HG02571 (cell line): ENCODE data around the gene RNF5.
"Not testable (repeated sequence)": the region's sequence is repeated elsewhere in the genome, so short reads cannot be mapped to it uniquely, and the experiment has no call there.

Experiments used
- ATAC-seq: cut with Tn5 transposase; IDR thresholded peaks from one replicate; pipeline ENCODE4 v1.9.1; 2021; ENCODE audit warnings: mild to moderate bottlenecking, moderate library complexity; ENCODE audit not compliant: unreplicated experiment

The RNF5 gene

DNA sequence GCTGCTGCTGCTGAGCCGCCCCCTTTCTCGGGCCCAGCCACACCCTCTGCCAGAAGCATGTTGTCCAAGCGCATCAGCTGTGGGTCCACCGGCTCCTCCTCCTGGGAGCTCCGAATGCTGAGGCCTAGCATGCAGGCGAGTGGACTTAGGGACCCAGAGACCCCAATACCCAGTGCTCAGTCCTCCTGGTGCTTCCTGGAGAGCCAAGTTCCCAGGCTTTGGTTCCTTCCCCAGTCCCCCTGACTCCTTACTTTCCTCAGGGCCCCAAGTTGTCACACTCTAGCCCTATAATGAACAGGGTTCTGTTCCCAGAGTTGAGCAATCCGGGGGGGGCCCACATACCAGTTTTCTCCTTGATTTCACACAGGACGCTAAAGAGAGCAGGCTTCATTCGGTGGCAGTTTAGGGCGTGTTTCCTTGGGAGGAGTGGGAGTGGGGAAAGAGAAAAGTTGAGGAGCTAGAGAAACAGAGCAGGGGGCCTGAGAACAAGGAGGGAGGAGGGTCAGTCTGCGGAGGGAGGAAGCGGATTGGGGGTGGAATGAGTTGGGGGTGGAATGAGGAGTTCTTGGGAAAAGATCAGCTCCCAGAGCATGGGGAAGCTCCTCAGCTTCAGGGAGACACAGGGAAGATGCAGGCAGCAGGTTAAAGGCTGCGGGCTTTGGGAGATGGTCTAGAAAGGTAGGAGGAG lies 10.3 kb downstream of the RNF5 start:
- no peak for ATAC-seq

DNA sequence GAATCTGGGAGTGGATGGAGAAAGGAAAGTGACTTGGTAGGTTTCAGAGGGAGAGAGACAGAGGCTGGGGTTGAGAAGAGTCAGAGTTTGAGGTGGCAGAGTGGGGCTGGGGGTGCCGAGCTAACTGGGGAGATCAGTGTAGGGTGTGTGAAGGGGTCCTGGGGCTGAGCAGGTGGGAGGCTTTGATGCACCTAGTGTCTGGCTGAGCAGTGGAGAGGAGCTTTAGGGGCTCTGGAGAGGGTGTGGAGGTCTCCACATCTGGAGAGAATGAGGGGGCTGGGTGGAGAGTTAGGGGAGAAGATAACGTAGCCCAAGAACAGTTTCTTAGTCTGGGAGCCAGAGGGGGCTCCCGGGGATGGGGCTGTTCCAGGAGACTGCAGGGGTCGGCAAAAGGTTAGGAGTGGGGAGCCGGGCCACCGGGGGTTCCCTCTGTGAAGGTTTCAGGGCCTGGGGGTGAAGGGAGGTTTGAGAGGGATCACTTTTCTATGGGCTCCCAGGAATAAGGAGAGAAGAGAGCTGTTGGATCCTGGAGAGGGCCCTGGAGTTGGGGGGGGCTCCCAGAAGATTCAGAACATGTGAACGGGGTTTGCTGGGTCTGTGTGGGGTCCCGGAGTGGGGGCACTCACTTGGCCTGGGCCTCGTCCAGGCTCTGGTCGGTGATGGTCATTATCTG lies 11.0 kb downstream of the RNF5 start:
- ATAC-seq = no peak

DNA sequence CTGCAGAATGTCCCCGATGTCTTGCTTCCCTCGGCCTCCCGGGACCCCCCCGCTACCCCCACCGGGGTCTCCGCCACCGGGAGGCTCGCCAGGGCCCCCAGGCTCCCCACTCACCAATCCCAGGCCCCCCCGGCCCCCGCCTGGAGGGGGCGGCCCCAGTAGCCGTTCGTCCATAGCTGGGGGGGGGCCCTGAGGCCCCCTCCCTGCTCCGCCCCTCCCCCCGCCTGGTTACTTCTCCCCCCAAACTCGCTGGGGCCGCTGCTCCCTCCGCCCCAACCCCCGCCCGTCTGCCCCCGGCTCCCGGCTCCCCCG lies 11.5 kb downstream of the RNF5 start:
- ATAC-seq = no peak

DNA sequence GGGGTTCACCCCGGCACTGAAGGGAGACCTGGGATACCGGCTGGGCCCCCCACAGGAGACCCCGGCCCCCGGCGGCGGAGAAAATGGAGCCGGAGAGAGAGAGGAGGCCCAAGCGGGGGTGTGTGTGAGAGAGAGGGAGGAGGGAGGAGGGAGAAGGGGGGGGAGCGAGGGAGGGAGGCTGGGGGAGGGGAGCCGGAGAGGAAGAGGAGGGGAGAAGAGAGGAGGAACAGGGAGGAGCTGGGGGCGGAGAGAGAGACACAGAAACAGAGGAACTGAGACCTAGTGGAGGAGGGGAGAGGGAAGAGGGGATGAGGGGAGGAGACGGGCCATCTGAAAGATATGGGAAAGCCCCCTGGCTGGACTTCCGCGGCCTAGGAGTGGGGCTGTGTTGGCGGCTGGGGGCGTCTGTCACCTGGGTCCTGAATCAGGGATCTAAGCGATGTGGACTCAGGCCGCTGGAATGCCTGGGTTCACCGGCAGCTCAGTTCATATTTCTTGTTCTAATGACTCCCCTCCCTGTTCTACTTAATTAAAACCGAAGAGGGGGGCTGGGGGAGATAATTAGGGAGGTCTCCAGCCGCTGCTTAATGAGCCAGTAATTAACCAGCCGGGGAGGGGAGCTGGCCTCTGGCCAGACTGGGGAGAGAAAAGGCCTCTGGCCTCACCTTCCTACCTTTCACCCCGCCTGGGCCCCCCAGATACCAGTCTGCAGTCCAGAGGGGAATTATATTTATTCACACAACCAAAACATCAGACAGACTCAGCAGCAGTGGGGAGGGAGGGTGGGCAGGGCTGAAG lies 12.0 kb downstream of the RNF5 start, which contains the start of gene PBX2:
PBX2 (minus strand) TSS at position 149 of the 798 bp plus-strand sequence. CDS start 287 bp downstream, outside the sequence.
- peak; percentile 59 for ATAC-seq

DNA sequence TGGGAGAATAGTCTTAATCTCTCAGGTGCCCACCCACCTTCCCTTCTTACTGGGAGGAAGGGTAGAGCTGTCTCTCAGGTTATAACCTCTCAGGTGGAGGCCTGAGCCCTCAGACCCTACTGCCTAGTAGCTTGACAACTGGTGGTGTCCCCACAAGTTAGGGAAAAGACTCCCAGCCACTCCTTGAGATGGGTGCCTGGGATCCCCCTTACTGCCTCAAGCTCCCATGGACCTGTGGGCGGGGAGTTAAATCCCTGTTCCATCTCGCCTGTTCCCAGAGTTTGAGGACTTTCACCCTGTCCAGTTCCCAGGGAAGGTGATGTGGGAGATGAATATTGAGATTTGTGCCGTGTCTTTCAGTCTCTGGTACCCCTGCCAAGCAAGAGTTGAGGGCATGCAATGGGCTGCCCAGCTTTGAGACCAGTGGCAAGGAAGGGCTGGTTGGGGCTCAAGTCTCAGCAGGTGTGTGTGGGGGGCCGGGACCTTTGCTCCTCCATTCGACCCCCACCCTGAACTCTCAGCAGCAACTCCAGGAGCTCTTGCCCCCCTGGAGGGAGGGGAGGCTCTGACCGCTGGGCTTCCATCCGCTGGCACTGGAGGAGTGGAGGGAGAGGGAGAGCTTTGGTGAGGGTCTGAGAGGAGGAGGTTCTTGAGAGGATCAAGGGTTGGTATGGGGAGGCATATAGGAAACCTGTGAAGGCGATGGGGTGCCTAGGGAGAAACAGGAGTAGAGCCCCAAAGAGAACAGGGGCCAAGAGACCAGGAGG lies 12.9 kb downstream of the RNF5 start:
- ATAC-seq = no peak

DNA sequence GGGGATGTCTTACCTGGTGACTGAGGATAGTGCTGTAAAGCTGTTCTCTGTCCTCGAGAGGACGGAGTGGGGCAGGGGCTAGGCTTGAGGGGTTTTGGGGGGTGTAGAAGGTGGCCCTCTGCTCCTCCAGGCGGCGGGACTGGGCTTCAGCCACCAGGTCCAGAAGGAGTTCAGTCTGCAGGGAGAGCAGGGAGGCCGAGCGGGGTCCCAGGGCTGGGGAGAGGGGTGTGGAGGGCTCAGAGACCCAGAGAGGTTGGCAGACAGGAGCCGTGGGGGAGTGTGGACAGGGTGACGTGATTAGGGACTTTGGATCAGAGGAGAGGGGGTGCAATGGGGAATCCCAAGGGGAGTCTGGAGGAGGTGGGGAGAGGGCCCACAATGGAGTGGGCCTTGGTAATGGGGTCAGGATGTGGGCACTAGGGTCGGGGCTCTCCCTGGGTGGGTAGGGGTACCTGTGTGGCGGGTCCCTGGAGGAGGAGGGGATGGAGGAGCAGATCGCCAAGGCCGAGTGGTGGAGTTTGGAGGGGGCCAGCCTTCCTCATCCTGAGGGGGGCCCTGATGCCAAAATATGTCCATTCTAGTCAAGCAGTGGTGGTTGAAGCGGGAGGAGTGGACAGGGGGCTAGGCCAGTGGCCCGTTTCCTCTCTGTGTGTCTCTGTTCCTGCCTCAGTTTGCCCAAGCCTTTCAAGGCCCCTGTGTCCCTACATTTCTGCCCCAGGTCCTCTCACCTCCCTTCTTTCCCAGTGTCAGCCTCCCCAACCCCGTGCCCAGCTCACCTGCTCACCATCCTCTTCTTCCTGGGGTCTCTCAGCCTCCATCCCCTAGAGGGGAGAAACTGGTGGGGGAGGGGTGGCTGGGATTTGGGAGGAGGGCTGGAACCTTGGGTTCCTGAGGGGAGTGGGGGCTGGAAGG lies 13.7 kb downstream of the RNF5 start:
- ATAC-seq = no peak

DNA sequence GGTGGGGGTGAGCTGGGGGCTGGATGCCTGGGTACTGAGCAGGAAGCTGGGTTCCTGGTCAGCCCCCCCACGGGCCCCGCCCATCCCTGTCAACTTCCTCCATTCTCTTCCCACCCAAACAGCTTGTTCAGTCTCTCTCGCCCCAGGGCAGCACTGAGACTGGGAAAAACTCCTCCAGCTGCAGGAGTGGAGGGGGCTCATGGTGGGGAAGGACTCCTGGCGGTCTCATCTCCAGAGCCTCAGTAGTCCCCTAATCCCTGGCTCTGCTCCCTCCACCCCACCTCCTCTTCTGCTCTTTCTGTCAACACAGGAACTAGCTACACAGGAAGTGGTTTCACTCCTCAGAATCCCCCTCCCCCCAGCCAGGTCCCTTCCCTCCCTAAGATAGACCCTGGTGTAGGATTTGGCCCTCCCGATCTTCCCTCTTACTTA lies 14.4 kb downstream of the RNF5 start, which contains the start of gene GPSM3:
GPSM3 (minus strand) TSS at position 36 of the 432 bp plus-strand sequence. CDS start 130 bp downstream, outside the sequence.
- ATAC-seq = no peak

DNA sequence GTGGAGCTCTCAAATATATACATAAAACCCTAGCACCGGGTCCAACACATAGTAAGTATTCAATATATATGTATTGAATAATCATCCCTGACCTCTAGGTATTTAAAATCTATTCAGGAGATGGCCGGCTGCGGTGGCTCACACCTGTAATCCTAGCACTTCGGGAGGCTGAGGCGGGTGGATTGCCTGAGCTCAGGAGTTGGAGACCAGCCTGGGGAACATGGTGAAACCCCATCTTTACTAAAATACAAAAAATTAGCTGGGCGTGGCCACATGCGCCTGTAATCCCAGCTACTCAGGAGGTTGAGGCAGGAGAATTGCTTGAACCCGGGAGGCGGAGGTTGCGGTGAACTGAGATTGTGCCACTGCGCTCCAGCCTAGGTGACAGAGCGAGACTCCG lies 14.9 kb downstream of the RNF5 start:
- not testable (repeated sequence) for ATAC-seq

DNA sequence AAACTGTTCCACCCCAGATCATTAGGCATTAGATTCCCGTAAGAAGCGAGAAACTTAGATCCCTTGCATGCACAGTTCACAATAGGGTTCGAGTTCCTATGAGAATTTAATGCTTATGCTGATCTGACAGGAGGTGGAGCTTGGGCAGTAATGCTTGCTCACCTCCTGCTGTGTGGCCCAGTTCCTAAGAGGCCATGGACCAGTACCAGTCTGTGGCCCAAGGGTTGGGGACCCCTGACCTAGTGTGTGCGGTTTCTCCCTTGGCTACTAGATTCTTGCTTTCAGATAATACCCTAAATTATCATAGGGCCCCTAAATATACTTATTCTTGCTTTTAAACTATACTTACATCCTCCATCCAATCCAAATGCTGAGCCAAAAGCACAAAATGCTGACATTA lies 16.2 kb downstream of the RNF5 start:
- no peak for ATAC-seq

DNA sequence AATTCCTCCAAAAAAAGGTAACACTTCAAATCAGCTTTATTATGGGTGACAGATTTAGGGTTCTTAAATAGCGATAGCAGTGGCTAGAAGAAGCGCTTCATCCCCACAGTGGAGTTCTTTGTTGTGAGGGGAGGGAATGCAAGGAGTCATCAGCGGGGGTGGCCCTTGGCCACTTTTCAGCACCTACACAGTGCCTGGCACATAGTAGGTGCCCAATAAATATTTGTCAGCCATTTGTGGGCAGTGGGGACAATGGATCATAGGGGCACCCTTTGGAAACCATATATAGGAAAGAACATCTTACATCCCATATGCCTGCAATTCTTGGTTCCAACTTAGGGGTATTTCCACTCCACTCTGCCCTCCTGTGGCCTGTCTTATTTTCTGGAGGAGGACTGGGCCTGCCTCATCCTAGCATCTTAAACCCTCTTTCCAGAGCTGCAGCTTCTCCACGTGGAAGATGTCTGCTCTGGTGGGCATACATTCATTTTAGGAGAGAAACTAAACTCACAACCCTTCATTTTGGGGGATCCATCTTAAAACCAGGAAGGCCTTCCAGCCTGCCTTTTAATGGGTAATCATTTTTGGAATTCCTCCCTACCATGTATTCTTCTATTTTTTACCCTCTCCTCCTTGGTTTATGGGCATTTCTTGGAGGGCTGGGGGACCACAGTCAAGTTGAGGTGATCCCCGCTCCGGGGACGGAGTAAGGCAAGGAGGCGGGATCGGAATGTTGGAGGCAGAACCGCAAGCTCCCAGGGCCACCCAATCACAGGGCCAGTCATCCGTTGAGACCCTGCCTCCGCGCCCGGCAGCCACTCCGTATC lies 16.8 kb downstream of the RNF5 start:
- ATAC-seq = peak; percentile 75

DNA sequence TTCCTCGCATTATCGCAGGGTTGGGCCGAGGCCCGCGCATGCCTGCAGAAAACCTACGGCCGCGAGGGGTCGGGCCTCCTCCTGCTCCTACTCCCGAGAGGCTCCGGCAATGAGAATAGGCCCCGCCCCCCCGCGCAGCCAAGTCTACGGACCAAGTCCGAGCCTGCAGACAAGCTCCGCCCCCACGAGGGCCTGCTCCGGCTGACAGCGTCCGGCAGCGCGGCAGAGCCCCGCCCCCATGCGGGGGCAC lies 17.4 kb downstream of the RNF5 start:
- no peak for ATAC-seq

DNA sequence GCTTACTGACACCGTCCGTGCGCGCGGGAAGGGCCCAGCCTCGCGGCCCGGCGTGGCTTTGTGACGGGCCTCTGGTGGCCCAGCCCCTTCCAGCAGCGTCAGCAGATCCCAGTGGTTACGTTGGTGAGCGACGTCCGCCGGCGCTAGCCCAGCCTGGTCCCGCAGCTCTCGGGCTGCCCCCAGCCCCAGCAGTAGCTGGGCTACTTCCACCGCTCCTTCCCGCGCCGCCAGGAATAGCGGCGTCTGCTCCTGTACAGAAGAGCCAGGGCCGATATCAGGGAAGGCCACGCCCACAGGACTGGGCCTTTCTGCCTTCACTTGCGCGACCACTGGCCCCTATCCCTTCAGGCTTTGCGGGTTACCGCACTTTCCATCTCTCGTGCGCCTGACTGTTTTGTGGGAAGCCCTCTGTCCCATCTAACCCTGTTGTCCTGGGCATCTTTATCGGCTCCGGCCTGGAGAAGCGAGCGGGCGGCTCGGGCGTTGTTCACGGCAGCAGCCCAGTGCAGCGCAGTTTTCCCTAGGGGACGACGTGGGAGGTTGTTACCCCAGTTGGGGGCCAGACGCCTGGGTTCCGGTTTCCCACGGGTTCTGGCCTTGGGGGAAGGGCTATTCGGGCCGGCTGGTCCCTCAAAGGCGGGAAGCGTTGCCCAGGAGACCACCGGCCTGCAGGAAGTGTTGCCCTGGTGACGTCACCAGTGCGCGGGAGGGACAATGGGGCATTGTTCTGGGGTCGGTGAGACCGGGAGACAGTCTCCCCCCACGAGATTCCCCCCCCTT lies 17.9 kb downstream of the RNF5 start:
- ATAC-seq = peak; percentile 69

DNA sequence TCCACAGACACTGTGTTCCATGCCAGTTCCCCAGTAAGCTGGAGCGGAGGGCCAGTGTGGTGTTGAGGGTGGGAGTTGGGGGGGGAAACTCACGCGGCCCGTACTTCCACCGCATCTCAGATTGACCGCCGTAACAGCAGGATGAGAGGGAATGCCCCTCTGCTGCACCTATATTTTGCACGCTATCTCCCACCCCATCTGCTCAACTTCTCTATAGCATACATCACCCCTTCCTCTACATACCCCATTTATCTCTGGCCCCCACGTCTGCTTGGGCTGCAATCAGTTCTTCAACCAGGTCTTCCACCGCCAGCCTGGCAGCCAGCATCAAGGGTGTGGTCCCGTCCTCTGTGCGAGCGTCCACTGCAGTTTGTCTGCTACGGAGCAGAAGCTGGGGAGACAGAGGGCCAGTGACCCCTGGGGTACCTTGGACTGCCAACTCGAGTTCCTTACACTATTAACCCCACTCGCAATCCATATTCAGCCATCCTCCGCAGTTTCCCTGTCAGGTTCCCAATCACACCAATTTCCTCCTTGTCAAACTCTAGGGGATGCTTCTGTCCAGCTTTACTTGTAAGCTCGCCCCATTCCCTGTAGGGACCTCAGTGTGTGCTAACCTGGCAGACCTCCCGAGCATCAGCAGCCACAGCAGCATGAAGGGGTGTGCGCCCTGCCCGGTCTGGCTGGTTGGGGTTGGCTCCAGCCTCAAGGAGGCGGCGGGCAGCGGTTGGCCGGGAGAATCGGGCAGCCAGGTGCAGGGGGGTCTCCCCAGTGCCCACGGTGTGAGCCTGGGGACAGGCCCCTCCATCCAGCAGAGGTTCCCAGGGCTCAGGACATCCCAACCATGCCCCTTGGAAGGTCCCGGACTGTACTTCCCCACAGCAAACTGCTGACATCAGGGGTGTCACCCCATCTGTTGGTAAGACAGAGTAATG lies 18.7 kb downstream of the RNF5 start:
- ATAC-seq = no peak

DNA sequence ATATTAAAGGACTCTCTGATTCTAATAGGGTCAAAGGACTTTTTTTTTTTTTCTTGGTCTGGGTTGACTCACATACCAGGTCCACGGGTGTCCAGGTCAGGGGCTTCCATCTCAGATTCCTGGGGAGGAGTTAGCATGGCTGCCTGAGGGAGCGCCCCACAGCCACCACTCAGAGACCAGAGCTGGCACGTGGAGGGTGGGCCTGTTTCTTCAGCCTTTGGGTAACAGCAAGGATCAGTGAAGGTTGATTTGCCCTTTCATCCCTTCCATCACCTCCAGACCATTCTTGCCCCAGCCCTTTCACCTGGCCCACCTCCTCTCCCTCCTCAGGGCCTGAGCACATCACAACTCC lies 20.1 kb downstream of the RNF5 start:
- no peak for ATAC-seq

DNA sequence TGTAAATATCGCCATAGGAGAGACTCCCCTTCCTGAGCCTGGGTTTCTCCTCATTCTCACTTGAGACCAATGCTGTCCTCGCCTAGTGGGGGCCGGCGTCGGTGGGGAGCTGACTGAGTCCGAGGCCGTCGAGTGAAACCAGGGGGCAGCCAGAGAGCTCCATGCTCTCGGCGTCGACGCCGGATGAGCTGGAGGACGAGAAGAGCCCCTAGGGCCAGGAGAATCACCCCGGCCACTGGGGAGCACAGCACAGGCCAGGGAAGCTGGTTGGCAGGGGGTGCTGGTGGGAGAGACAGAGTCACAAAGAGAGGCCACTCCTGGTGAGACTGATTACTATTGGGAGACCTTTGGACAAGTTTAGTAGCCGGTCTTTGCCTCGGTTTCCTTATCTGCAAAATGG lies 20.7 kb downstream of the RNF5 start:
- ATAC-seq = no peak

DNA sequence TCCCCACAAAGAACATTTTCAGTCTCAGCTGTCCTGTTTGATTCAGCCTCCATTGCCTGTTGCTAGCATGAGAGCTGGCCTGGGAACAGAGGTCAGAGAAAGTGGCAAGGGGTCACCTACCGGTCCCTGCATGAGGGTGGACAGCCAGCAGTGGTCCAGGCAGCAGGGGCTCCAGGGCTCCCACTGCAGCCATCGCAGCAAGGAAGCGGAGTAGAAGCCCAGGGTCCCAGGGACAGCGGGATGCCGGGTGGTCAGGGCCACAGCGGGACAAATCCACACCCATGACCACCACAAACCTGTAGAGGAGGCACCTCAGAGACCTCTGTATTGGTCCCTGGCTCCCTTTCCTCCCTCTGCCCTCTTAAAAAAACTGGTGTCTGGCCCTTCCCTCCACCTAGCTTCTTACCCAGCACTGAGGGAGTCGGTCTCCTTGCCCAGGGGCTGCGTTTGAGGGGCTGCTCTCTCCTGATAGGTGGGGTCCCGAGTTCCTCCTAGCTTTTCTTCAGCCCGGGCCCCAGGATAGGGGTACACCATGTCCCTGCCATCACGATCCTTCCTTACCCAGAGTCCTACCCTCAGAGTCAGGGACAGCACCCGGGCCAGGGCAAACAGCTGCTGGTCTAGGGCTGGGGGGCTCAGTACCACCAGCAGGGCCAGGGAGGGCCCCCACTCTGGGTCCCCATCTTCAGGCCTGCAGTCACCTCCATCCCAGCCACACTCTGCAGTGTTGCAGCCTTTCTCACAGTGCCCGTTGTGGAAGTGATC lies 22.7 kb downstream of the RNF5 start:
- no peak for ATAC-seq

DNA sequence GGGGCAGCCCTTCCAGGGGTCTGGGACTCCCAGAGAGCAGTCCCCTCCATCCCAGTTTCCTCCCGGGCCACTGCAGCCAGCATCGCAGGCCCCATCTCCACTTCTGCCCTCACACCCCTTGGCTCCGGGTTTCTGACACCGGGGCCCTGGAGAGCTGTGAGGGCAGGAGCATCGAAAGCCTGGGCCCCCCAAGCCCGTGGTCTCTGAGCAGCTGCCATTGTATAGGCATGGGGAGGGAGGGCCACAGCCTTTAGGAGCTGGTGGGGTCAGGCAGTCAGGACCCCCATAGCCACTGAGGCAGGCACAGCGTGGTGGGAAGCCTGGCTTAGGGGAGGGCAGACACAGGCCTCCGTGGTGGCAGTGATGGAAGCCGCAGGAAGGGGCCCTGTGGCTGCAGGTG lies 24.0 kb downstream of the RNF5 start:
- ATAC-seq = no peak
